GM19023 (cell line): ENCODE measurements around the gene STX1A.
"Not testable (repeated sequence)": the region's sequence is repeated elsewhere in the genome, so short reads cannot be mapped to it uniquely, and the experiment has no call there.

Experiments used
- ATAC-seq: cut with Tn5 transposase; IDR thresholded peaks from one replicate; pipeline ENCODE4 v1.9.1; 2021; ENCODE audit warnings: mild to moderate bottlenecking, moderate library complexity; ENCODE audit not compliant: unreplicated experiment

Gene STX1A

DNA sequence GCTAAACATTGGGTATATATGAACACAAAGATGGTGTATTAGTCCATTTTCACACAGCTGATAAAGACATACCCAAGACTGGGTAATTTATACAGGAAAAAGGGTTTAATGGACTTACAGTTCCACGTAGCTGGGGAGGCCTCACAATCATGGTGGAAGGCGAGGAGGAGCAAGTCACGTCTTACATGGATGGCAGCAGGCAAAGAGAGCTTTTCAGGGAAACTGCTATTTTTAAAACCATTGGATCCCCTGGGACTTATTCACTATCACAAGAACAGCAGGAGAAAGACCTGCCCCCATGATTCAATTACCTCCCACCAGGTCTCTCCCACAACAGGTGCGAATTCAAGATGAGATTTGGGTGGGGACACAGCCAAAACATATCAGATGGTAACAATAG is 64.2 kb downstream of the STX1A start:
- not testable (repeated sequence) for ATAC-seq

DNA sequence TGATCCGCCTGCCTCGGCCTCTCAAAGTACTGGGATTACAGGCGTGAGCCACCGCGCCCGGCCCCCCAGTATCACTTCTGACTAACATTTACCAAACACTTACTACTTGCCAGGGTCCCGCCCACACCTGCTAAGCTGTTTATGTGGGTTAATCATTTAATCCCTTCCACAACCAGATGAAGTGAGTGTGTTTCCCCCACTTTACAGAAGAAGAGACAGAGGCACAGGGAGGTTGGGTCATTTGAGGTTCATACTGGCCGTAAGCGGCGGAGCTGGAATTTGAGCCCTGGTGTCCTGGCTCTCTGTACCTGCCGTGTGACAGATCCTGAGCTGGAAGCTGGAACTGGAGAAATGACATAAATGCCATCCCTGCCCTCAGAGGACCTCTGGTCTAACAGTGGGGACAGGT is 66.9 kb downstream of the STX1A start:
- no peak for ATAC-seq

DNA sequence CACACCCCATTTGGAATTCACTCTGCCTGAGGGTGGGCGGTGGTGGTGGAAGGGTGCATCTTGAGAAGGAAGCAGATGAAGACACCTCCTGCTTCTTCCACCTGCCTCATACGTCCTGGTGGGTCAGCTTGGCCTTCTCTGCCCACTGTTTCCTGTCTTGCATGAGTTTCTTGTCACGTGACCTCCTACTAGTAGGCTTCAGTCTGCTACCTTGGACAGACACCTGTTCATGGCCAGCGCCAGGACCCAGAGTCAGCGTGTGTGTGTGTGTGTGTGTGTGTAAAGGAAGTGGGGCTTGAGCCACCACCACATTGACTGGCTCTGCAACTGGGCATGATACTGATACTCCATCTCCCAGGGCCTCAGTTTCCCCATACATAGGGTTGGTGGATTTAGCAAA is 68.9 kb downstream of the STX1A start:
- ATAC-seq: no peak

DNA sequence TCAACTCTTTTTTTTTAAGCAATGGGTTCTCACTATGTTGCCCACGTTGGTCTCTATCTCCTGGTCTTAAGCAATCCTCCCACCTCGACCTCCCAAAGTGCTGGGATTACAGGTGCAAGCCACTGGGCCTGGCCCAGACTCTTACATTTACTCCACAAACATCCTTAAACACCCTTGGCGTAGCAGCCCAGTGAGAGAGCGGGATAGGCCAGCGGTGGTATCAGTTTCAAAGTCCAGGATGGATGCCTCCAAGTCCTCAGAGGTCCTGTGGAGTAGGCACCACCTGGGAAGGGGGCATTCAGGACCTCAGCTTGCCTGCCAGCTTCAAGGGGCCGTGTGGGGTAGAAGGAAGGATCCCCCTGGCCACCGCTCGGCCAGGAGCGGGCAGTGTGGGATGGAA is 69.9 kb downstream of the STX1A start:
- no peak for ATAC-seq
